ENCODE results near the gene SIL1.
"Not testable (repeated sequence)": the region's sequence is repeated elsewhere in the genome, so short reads cannot be mapped to it uniquely, and the experiment has no call there.

The SIL1 gene

GRCh38 chr5:138927544-138927943 is 270.6 kb downstream of the SIL1 start:
- DNase-seq (ENCODE audit: low read depth in 1 of 2, low spot score in 1 of 2), result no peak

GRCh38 chr5:138926688-138927448 is 271.3 kb downstream of the SIL1 start:
- DNase-seq (ENCODE audit: low read depth in 1 of 2, low spot score in 1 of 2), result no peak

GRCh38 chr5:138926257-138926656 is 271.9 kb downstream of the SIL1 start:
- DNase-seq (ENCODE audit: low read depth in 1 of 2, low spot score in 1 of 2), result no peak

- DNase-seq (ENCODE audit: low read depth in 1 of 2, low spot score in 1 of 2), result no peak
Measured at GRCh38 chr5:138925090-138925635, 273.0 kb downstream of the SIL1 start.

GRCh38 chr5:138922494-138922893 is 275.7 kb downstream of the SIL1 start:
- DNase-seq (ENCODE audit: low read depth in 1 of 2, low spot score in 1 of 2), result no peak

GRCh38 chr5:138921362-138921761 is 276.8 kb downstream of the SIL1 start:
- not testable (repeated sequence) for DNase-seq (ENCODE audit: low read depth in 1 of 2, low spot score in 1 of 2)

GRCh38 chr5:138920181-138920580 is 278.0 kb downstream of the SIL1 start:
- no peak for DNase-seq (ENCODE audit: low read depth in 1 of 2, low spot score in 1 of 2)

GRCh38 chr5:138918686-138919085 is 279.5 kb downstream of the SIL1 start:
- DNase-seq (ENCODE audit: low read depth in 1 of 2, low spot score in 1 of 2), result no peak

GRCh38 chr5:138914338-138914737 is 283.8 kb downstream of the SIL1 start:
- no peak for DNase-seq (ENCODE audit: low read depth in 1 of 2, low spot score in 1 of 2)

GRCh38 chr5:138913773-138914172 is 284.4 kb downstream of the SIL1 start:
- DNase-seq (ENCODE audit: low read depth in 1 of 2, low spot score in 1 of 2), result no peak

GRCh38 chr5:138912093-138912492 is 286.1 kb downstream of the SIL1 start:
- DNase-seq (ENCODE audit: low read depth in 1 of 2, low spot score in 1 of 2), result no peak

- DNase-seq (ENCODE audit: low read depth in 1 of 2, low spot score in 1 of 2), result no peak
Measured at GRCh38 chr5:138911441-138911840, 286.7 kb downstream of the SIL1 start.

- no peak for DNase-seq (ENCODE audit: low read depth in 1 of 2, low spot score in 1 of 2)
Measured at GRCh38 chr5:138910546-138911185, 287.5 kb downstream of the SIL1 start.

- no peak for DNase-seq (ENCODE audit: low read depth in 1 of 2, low spot score in 1 of 2)
Measured at GRCh38 chr5:138909734-138910133, 288.4 kb downstream of the SIL1 start.

- DNase-seq (ENCODE audit: low read depth in 1 of 2, low spot score in 1 of 2), result no peak
Measured at GRCh38 chr5:138905541-138905940, 292.6 kb downstream of the SIL1 start.

- no peak for DNase-seq (ENCODE audit: low read depth in 1 of 2, low spot score in 1 of 2)
Measured at GRCh38 chr5:138903130-138903775, 294.9 kb downstream of the SIL1 start.

- DNase-seq (ENCODE audit: low read depth in 1 of 2, low spot score in 1 of 2), result no peak
Measured at GRCh38 chr5:138901716-138902115, 296.5 kb downstream of the SIL1 start.

- no peak for DNase-seq (ENCODE audit: low read depth in 1 of 2, low spot score in 1 of 2)
Measured at GRCh38 chr5:138900281-138900965, 297.7 kb downstream of the SIL1 start.

- DNase-seq (ENCODE audit: low read depth in 1 of 2, low spot score in 1 of 2), result no peak
Measured at GRCh38 chr5:138898742-138899141, 299.4 kb downstream of the SIL1 start.

GRCh38 chr5:138898299-138898698 is 299.9 kb downstream of the SIL1 start:
- DNase-seq (ENCODE audit: low read depth in 1 of 2, low spot score in 1 of 2), result no peak
